Measurements from ENCODE around the gene ART4. TPM values are rescaled to one million over a fixed set of nuclear protein-coding genes. Genes with fewer than 3 reads are reported as not detected.

Gene ART4
- total and polyA plus RNA-seq, 2 donors (not counting 3 experiments of a cell fraction or from before 2014, with no cell fraction given) = 12.5 to 54.7 TPM

- H4K20me1 ChIP-seq (replicated peaks; ENCODE audit: control insufficient read depth, extremely low read depth, insufficient read depth, low read length) = no peaks in the 10 kb centered on the region
- POLR2A ChIA-PET = interaction anchor here (0.8 kb wide), 1 partner anchor 8 kb away, joined by 3 read pairs; no protein-coding TSS in a partner anchor
- no peaks in the 10 kb centered on the region for H3K79me2 ChIP-seq (ENCODE audit: control insufficient read depth, insufficient read depth, low read length)
- intact Hi-C loops (cut with micrococcal nuclease) = no loop called here
- dilution Hi-C loops (cut with MboI; ENCODE audit: extremely low pct_ligation_motif_present, low sequenced_read_pairs) = no loop called here
- no peak overlapping the region for H2AFZ ChIP-seq (ENCODE audit: low read depth, low read length)
- no peak overlapping the region for H3K27ac ChIP-seq (ENCODE audit: insufficient read depth, low read depth, low read length)
- H3K9ac ChIP-seq (replicated peaks; ENCODE audit: extremely low read depth, insufficient read depth, low read length) = no peak overlapping the region
- no peaks in the 10 kb centered on the region for H3K27me3 ChIP-seq (ENCODE audit: control insufficient read depth in 2 of 2, insufficient read depth in 2 of 2, low read length in 2 of 2)
- H3K4me2 ChIP-seq (ENCODE audit: insufficient read depth, low read length) = no peak overlapping the region
- no peak for DNase-seq (ENCODE audit: low read depth, low spot score)
- CTCF ChIA-PET = interaction anchor here (0.6 to 4.9 kb wide), 26 partner anchors 8 to 411 kb away, joined by 3 to 147 read pairs (median 6); partner anchors contain the start of genes ART4 and RERG
- TF ChIP-seq, protein P1, sequence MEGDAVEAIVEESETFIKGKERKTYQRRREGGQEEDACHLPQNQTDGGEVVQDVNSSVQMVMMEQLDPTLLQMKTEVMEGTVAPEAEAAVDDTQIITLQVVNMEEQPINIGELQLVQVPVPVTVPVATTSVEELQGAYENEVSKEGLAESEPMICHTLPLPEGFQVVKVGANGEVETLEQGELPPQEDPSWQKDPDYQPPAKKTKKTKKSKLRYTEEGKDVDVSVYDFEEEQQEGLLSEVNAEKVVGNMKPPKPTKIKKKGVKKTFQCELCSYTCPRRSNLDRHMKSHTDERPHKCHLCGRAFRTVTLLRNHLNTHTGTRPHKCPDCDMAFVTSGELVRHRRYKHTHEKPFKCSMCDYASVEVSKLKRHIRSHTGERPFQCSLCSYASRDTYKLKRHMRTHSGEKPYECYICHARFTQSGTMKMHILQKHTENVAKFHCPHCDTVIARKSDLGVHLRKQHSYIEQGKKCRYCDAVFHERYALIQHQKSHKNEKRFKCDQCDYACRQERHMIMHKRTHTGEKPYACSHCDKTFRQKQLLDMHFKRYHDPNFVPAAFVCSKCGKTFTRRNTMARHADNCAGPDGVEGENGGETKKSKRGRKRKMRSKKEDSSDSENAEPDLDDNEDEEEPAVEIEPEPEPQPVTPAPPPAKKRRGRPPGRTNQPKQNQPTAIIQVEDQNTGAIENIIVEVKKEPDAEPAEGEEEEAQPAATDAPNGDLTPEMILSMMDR (IDR thresholded peaks at IDR 0.05; ENCODE audit: extremely low read depth in 1 of 2, insufficient read depth in 1 of 2, low read depth in 1 of 2, low read length in 2 of 2) = no peak
- TF ChIP-seq GATA2 (IDR thresholded peaks at IDR 0.05; ENCODE audit: insufficient read depth, insufficient read length, low read depth, low read length) = no peak
- TF ChIP-seq FOS (IDR thresholded peaks at IDR 0.05; ENCODE audit: borderline replicate concordance, insufficient read depth, low read length) = no peak
- no peak for TF ChIP-seq POLR2A (IDR thresholded peaks at IDR 0.05; ENCODE audit: low read depth, low read length)
- no peak for TF ChIP-seq POLR2AphosphoS5 (IDR thresholded peaks at IDR 0.05; ENCODE audit: insufficient read depth, low read depth, low read length)
- TF ChIP-seq MYC (IDR thresholded peaks at IDR 0.05; ENCODE audit: low read depth, low read length) = no peak
- no peak for TF ChIP-seq EZH2 (IDR thresholded peaks at IDR 0.05; ENCODE audit: borderline replicate concordance, low read depth, low read length, severe bottlenecking)
- no peak for TF ChIP-seq JUN (IDR thresholded peaks at IDR 0.05; ENCODE audit: borderline replicate concordance, insufficient read depth, insufficient read length, low read depth)
- TF ChIP-seq, protein P2, sequence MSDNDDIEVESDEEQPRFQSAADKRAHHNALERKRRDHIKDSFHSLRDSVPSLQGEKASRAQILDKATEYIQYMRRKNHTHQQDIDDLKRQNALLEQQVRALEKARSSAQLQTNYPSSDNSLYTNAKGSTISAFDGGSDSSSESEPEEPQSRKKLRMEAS (IDR thresholded peaks at IDR 0.05; ENCODE audit: insufficient read depth, insufficient read length) = no peak
- no peak for FAIRE-seq
- no peaks in the 10 kb centered on the region for H3K9me1 ChIP-seq (replicated peaks; ENCODE audit: control insufficient read depth, extremely low read depth, insufficient read depth, low read length)
- no peaks in the 10 kb centered on the region for H3K36me3 ChIP-seq (ENCODE audit: control insufficient read depth in 2 of 2, extremely low read depth in 1 of 2, insufficient read depth in 2 of 2, low read length in 2 of 2)
- no peaks in the 10 kb centered on the region for H3K4me1 ChIP-seq (ENCODE audit: control insufficient read depth, extremely low read depth, insufficient read depth, low read length)
- no peaks in the 10 kb centered on the region for H3K9me3 ChIP-seq (replicated peaks; ENCODE audit: control insufficient read depth, insufficient read depth, low read length)
- no peak overlapping the region for H3K4me3 ChIP-seq (replicated peaks in 1 of 3; ENCODE audit: insufficient read depth in 1 of 3, low read depth in 1 of 3, low read length in 3 of 3)
- no TSS peak for BruUV-seq (replicated peaks)
Observed at GRCh38 chr12:14810167-14810952, 33.0 kb downstream of the ART4 start.
